HepG2 (cell line): Measurements from ENCODE around the gene MC1R. TPM values are rescaled to one million over a fixed set of nuclear protein-coding genes. Genes with fewer than 3 reads are reported as not detected.
A peak's percentile ranks its signal among the peaks of the same experiment; 100 is the strongest.

Experiments
- ATF7-NPFF ChIP-seq: sonication (generic); formaldehyde crosslinking; IDR thresholded peaks from 2 replicates; pipeline ENCODE4 v1.8.1; 2023; ENCODE audit warnings: mild to moderate bottlenecking, low read depth, missing genetic modification reagents, moderate library complexity
- CBX1 ChIP-seq: IDR thresholded peaks from one replicate; pipeline ENCODE4 v1.6.1; 2016; ENCODE audit warnings: antibody characterized with exemption, low read depth
- CBX2 ChIP-seq, 2 experiments: fragments of 200-600 bp in 1 of 2; sonication (generic); formaldehyde crosslinking in 1 of 2; IDR thresholded peaks; 2 replicates each; pipeline versions ENCODE4 v1.7.0 to v1.8.1; 2018 to 2022; ENCODE audit warnings: low read depth in 2 of 2, low read length in 1 of 2, mild to moderate bottlenecking in 1 of 2, missing genetic modification reagents in 1 of 2
- CBX5 ChIP-seq: sonication (generic); formaldehyde crosslinking; IDR thresholded peaks from 2 replicates; pipeline ENCODE4 v1.4.0; 2020; ENCODE audit warnings: missing genetic modification reagents, borderline replicate concordance
- EEA1 ChIP-seq: sonication (generic); formaldehyde crosslinking; IDR thresholded peaks from 2 replicates; pipeline ENCODE4 v1.5.1; 2020; ENCODE audit warnings: mild to moderate bottlenecking, missing genetic modification reagents, borderline replicate concordance
- ELF4 ChIP-seq: sonication (generic); formaldehyde crosslinking; IDR thresholded peaks from 2 replicates; pipeline ENCODE4 v1.5.0; 2020; ENCODE audit warnings: missing genetic modification reagents, mild to moderate bottlenecking, moderate library complexity, borderline replicate concordance
- HES4 ChIP-seq: sonication (generic); formaldehyde crosslinking; IDR thresholded peaks from 2 replicates; pipeline ENCODE4 v1.9.0; 2021; ENCODE audit warnings: mild to moderate bottlenecking, missing genetic modification reagents, borderline replicate concordance
- HNRNPLL ChIP-seq: fragments of 200-400 bp; formaldehyde crosslinking; IDR thresholded peaks from 2 replicates; pipeline ENCODE4 v1.6.1; 2017; ENCODE audit warnings: mild to moderate bottlenecking, low read depth, low read length; ENCODE audit not compliant: poor library complexity, severe bottlenecking
- KLF13 ChIP-seq: sonication (generic); formaldehyde crosslinking; IDR thresholded peaks from 2 replicates; pipeline ENCODE4 v1.4.0; 2020; ENCODE audit warnings: mild to moderate bottlenecking, missing genetic modification reagents
- MAF1 ChIP-seq: sonication (generic); formaldehyde crosslinking; IDR thresholded peaks from 2 replicates; pipeline ENCODE4 v1.5.0; 2020; ENCODE audit warnings: missing genetic modification reagents, borderline replicate concordance
- NAIF1 ChIP-seq: sonication (generic); formaldehyde crosslinking; IDR thresholded peaks from 2 replicates; pipeline ENCODE4 v1.5.0; 2020; ENCODE audit warnings: mild to moderate bottlenecking, missing genetic modification reagents, borderline replicate concordance
- SETDB1 ChIP-seq: sonication (generic); formaldehyde crosslinking; IDR thresholded peaks from 2 replicates; pipeline ENCODE4 v1.5.1; 2020; ENCODE audit warnings: missing genetic modification reagents, mild to moderate bottlenecking, borderline replicate concordance
- SMAD1 ChIP-seq: sonication (generic); formaldehyde crosslinking; IDR thresholded peaks from 2 replicates; pipeline ENCODE4 v1.4.0; 2020; ENCODE audit warnings: missing genetic modification reagents, low read depth, mild to moderate bottlenecking, borderline replicate concordance
- SUZ12 ChIP-seq: fragments of 150-350 bp; IDR thresholded peaks from 2 replicates; pipeline ENCODE4 v1.6.1; 2014; ENCODE audit warnings: low read depth, low read length
- ZBTB7A ChIP-seq: sonication (generic); formaldehyde crosslinking; IDR thresholded peaks from 2 replicates; pipeline ENCODE4 v1.8.0; 2022; ENCODE audit warnings: mild to moderate bottlenecking, missing genetic modification reagents
- ZNF124 ChIP-seq: sonication (generic); formaldehyde crosslinking; IDR thresholded peaks from 2 replicates; pipeline ENCODE4 v1.4.0; 2020; ENCODE audit warnings: missing genetic modification reagents
- ZNF160 ChIP-seq: sonication (generic); formaldehyde crosslinking; IDR thresholded peaks from 2 replicates; pipeline ENCODE4 v1.8.0; 2022; ENCODE audit warnings: mild to moderate bottlenecking, inconsistent platforms, missing genetic modification reagents
- ZNF225 ChIP-seq: sonication (generic); formaldehyde crosslinking; IDR thresholded peaks from 2 replicates; pipeline ENCODE4 v1.4.0; 2020; ENCODE audit warnings: mild to moderate bottlenecking, missing genetic modification reagents
- ZNF44 ChIP-seq: sonication (generic); formaldehyde crosslinking; IDR thresholded peaks from 2 replicates; pipeline ENCODE4 v1.5.1; 2020; ENCODE audit warnings: mild to moderate bottlenecking, missing genetic modification reagents
- ZNF446 ChIP-seq: sonication (generic); formaldehyde crosslinking; IDR thresholded peaks from 2 replicates; pipeline ENCODE4 v1.5.0; 2020; ENCODE audit warnings: mild to moderate bottlenecking, missing genetic modification reagents
- ZNF451 ChIP-seq: sonication (generic); formaldehyde crosslinking; IDR thresholded peaks from 2 replicates; pipeline ENCODE4 v1.5.0; 2020; ENCODE audit warnings: mild to moderate bottlenecking, missing genetic modification reagents
- ZNF607 ChIP-seq: sonication (generic); formaldehyde crosslinking; IDR thresholded peaks from 2 replicates; pipeline ENCODE4 v1.5.1; 2020; ENCODE audit warnings: missing genetic modification reagents, mild to moderate bottlenecking, borderline replicate concordance
- polyA plus RNA-seq, 8 experiments: library from polyadenylated mRNA; depleted of rRNA in 3 of 8; stranded (reverse) in 7 of 8; unstranded in 1 of 8; fragments of >200 nt; fragmentation: Illumina TruSeq in 4 of 8; extraction: Trizol in 4 of 8; gene quantifications; 2 replicates each; pipeline versions ENCODE4 v1.2.1 to v1.2.3, GENCODE V29; 2011 to 2016; ENCODE audit warnings: low read depth in 4 of 8, missing spikeins in 1 of 8, mixed read lengths in 1 of 8; ENCODE audit not compliant: insufficient read depth in 1 of 8
- total RNA-seq, 5 experiments: library from RNA; depleted of rRNA; stranded (reverse); fragments of >200 nt; fragmentation: Illumina TruSeq; extraction: Trizol; gene quantifications; 2 replicates each; pipeline ENCODE4 v1.2.3, GENCODE V29; 2016; ENCODE audit warnings: low read depth in 1 of 5
- TF ChIP-seq, protein P1 (sequence below): sonication (generic); formaldehyde crosslinking; IDR thresholded peaks from 2 replicates; pipeline ENCODE4 v1.4.0; 2020; ENCODE audit warnings: missing genetic modification reagents, mild to moderate bottlenecking, borderline replicate concordance
- TF ChIP-seq, protein P2 (sequence below): sonication (generic); formaldehyde crosslinking; IDR thresholded peaks from 2 replicates; pipeline ENCODE4 v1.4.0; 2020; ENCODE audit warnings: missing genetic modification reagents, borderline replicate concordance

MC1R gene
- total and polyA plus RNA-seq, 2 of the 13 experiments (the other 11 are each of a cell fraction or from before 2014, with no cell fraction given) = 9.1 to 14.8 TPM

GRCh38 chr16:89923640-89924296, 5.1 kb downstream of the MC1R start (continued):
- TF ChIP-seq EEA1 (CRISPR knock-in tag) (0 out of 2 replicates have a peak, but pooled peaks have one; percentile 11), CBX2 (IDR thresholded peaks at IDR 0.05; ENCODE audit: low read depth, low read length) (no peak), CBX2 (CRISPR knock-in tag; IDR thresholded peaks at IDR 0.05; ENCODE audit: low read depth) (no peak), ZNF607 (CRISPR knock-in tag) (0 out of 2 replicates have a peak, but pooled peaks have one; percentile 45), HNRNPLL (peak; percentile 5), ZNF44 (0 out of 2 replicates have a peak, but pooled peaks have one; percentile 52), SUZ12 (no peak), ZNF225 (CRISPR knock-in tag) (0 out of 2 replicates have a peak, but pooled peaks have one; percentile 25), ZBTB7A (CRISPR knock-in tag) (peak; percentile 35; the same call in 1 of the 2 replicates), KLF13 (CRISPR knock-in tag) (0 out of 2 replicates have a peak, but pooled peaks have one; percentile 44), ZNF451 (CRISPR knock-in tag) (no peak; the same call in 1 of the 2 replicates), MAF1 (CRISPR knock-in tag) (no peak), SMAD1 (no peak), ATF7-NPFF (CRISPR knock-in tag) (0 out of 2 replicates have a peak, but pooled peaks have one; percentile 6), ZNF160 (0 out of 2 replicates have a peak, but pooled peaks have one; percentile 32), ELF4 (no peak), SETDB1 (0 out of 2 replicates have a peak, but pooled peaks have one; percentile 21), CBX1 (no peak), HES4 (CRISPR knock-in tag) (no peak), NAIF1 (CRISPR knock-in tag) (no peak), ZNF124 (CRISPR knock-in tag) (no peak), CBX5 (CRISPR knock-in tag) (no peak), ZNF446 (CRISPR knock-in tag) (no peak)
- TF ChIP-seq, protein P1, sequence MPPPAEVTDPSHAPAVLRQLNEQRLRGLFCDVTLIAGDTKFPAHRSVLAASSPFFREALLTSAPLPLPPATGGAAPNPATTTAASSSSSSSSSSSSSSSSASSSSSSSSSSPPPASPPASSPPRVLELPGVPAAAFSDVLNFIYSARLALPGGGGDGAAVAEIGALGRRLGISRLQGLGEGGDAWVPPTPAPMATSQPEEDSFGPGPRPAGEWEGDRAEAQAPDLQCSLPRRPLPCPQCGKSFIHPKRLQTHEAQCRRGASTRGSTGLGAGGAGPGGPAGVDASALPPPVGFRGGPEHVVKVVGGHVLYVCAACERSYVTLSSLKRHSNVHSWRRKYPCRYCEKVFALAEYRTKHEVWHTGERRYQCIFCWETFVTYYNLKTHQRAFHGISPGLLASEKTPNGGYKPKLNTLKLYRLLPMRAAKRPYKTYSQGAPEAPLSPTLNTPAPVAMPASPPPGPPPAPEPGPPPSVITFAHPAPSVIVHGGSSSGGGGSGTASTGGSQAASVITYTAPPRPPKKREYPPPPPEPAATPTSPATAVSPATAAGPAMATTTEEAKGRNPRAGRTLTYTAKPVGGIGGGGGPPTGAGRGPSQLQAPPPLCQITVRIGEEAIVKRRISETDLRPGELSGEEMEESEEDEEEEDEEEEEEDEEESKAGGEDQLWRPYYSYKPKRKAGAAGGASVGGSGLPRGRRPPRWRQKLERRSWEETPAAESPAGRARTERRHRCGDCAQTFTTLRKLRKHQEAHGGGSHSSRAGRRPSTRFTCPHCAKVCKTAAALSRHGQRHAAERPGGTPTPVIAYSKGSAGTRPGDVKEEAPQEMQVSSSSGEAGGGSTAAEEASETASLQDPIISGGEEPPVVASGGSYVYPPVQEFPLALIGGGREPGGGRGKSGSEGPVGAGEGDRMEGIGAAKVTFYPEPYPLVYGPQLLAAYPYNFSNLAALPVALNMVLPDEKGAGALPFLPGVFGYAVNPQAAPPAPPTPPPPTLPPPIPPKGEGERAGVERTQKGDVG = peak; percentile 81; the same call in 1 of the 2 replicates
- TF ChIP-seq, protein P2, sequence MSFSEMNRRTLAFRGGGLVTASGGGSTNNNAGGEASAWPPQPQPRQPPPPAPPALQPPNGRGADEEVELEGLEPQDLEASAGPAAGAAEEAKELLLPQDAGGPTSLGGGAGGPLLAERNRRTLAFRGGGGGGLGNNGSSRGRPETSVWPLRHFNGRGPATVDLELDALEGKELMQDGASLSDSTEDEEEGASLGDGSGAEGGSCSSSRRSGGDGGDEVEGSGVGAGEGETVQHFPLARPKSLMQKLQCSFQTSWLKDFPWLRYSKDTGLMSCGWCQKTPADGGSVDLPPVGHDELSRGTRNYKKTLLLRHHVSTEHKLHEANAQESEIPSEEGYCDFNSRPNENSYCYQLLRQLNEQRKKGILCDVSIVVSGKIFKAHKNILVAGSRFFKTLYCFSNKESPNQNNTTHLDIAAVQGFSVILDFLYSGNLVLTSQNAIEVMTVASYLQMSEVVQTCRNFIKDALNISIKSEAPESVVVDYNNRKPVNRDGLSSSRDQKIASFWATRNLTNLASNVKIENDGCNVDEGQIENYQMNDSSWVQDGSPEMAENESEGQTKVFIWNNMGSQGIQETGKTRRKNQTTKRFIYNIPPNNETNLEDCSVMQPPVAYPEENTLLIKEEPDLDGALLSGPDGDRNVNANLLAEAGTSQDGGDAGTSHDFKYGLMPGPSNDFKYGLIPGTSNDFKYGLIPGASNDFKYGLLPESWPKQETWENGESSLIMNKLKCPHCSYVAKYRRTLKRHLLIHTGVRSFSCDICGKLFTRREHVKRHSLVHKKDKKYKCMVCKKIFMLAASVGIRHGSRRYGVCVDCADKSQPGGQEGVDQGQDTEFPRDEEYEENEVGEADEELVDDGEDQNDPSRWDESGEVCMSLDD (CRISPR knock-in tag) = peak; percentile 3; the same call in 1 of the 2 replicates
